EL (cell line): ENCODE data around the gene SPRY2.
"Not testable (repeated sequence)": the region's sequence is repeated elsewhere in the genome, so short reads cannot be mapped to it uniquely, and the experiment has no call there.

Experiments used
- DNase-seq: peaks from one replicate; pipeline ENCODE4 v3.0.0-alpha.2; 2016

Gene SPRY2

GRCh38 chr13:80341101-80341755 is at the start of gene SPRY2:
Gene SPRY2 (minus strand): TSS chr13:80341126. CDS start chr13:80337705, 3,421 bp downstream.
- DNase-seq, result peak; percentile 96

GRCh38 chr13:80390338-80390737 is 49.4 kb upstream of the SPRY2 start:
- no peak for DNase-seq

- DNase-seq, result no peak
Measured at GRCh38 chr13:80389073-80390038, 48.4 kb upstream of the SPRY2 start.

GRCh38 chr13:80388506-80388905 is 47.6 kb upstream of the SPRY2 start:
- no peak for DNase-seq

- DNase-seq, result no peak
Measured at GRCh38 chr13:80386592-80386991, 45.7 kb upstream of the SPRY2 start.

GRCh38 chr13:80386002-80386401 is 45.1 kb upstream of the SPRY2 start:
- no peak for DNase-seq

GRCh38 chr13:80382576-80382975 is 41.6 kb upstream of the SPRY2 start:
- no peak for DNase-seq

- DNase-seq, result peak; percentile 78
Measured at GRCh38 chr13:80379245-80379644, 38.3 kb upstream of the SPRY2 start.

GRCh38 chr13:80376554-80376953 is 35.6 kb upstream of the SPRY2 start:
- no peak for DNase-seq

- no peak for DNase-seq
Measured at GRCh38 chr13:80374901-80375300, 34.0 kb upstream of the SPRY2 start.

- no peak for DNase-seq
Measured at GRCh38 chr13:80374444-80374843, 33.5 kb upstream of the SPRY2 start.

GRCh38 chr13:80371840-80372509 is 31.0 kb upstream of the SPRY2 start:
- no peak for DNase-seq

- DNase-seq, result no peak
Measured at GRCh38 chr13:80367473-80367872, 26.5 kb upstream of the SPRY2 start.

- DNase-seq, result peak; percentile 32
Measured at GRCh38 chr13:80363890-80364503, 23.1 kb upstream of the SPRY2 start.

GRCh38 chr13:80362481-80362880 is 21.6 kb upstream of the SPRY2 start:
- DNase-seq, result no peak

GRCh38 chr13:80361883-80362327 is 21.0 kb upstream of the SPRY2 start:
- peak; percentile 8 for DNase-seq

GRCh38 chr13:80361298-80361697 is 20.4 kb upstream of the SPRY2 start:
- DNase-seq, result no peak

- no peak for DNase-seq
Measured at GRCh38 chr13:80360453-80360800, 19.5 kb upstream of the SPRY2 start.

- DNase-seq, result no peak
Measured at GRCh38 chr13:80359778-80360452, 19.0 kb upstream of the SPRY2 start.

- no peak for DNase-seq
Measured at GRCh38 chr13:80359414-80359777, 18.5 kb upstream of the SPRY2 start.

GRCh38 chr13:80355496-80356094 is 14.7 kb upstream of the SPRY2 start:
- not testable (repeated sequence) for DNase-seq

GRCh38 chr13:80348750-80349149 is 7.8 kb upstream of the SPRY2 start:
- DNase-seq, result no peak
